BLaER1 (cell line): Measurements from ENCODE around the gene DHRSX.
A peak's percentile ranks its signal among the peaks of the same experiment; 100 is the strongest.
"Not testable (repeated sequence)": the region's sequence is repeated elsewhere in the genome, so short reads cannot be mapped to it uniquely, and the experiment has no call there.

Source experiments
- H3K27ac ChIP-seq: shearing (Covaris generic); formaldehyde crosslinking; 2 replicates; pipeline ENCODE4 v1.8.1; 2022
- H3K27me3 ChIP-seq: shearing (Covaris generic); formaldehyde crosslinking; 2 replicates; pipeline ENCODE4 v1.8.1; 2022
- H3K36me3 ChIP-seq: shearing (Covaris generic); formaldehyde crosslinking; 2 replicates; pipeline ENCODE4 v1.8.1; 2022
- H3K4me1 ChIP-seq: shearing (Covaris generic); formaldehyde crosslinking; 2 replicates; pipeline ENCODE4 v1.8.1; 2022
- H3K4me2 ChIP-seq: shearing (Covaris generic); formaldehyde crosslinking; 2 replicates; pipeline ENCODE4 v1.8.1; 2022
- H3K4me3 ChIP-seq: shearing (Covaris generic); formaldehyde crosslinking; 2 replicates; pipeline ENCODE4 v1.8.1; 2022
- H3K9ac ChIP-seq: shearing (Covaris generic); formaldehyde crosslinking; 2 replicates; pipeline ENCODE4 v1.8.1; 2022
- H3K9me3 ChIP-seq: shearing (Covaris generic); formaldehyde crosslinking; 2 replicates; pipeline ENCODE4 v1.8.1; 2022
- H4K20me1 ChIP-seq: shearing (Covaris generic); formaldehyde crosslinking; 2 replicates; pipeline ENCODE4 v1.8.1; 2022
- Cebpa-rat ChIP-seq: shearing (Covaris generic); IDR thresholded peaks from 2 replicates; pipeline ENCODE4 v1.8.1; 2022

Gene DHRSX

DNA sequence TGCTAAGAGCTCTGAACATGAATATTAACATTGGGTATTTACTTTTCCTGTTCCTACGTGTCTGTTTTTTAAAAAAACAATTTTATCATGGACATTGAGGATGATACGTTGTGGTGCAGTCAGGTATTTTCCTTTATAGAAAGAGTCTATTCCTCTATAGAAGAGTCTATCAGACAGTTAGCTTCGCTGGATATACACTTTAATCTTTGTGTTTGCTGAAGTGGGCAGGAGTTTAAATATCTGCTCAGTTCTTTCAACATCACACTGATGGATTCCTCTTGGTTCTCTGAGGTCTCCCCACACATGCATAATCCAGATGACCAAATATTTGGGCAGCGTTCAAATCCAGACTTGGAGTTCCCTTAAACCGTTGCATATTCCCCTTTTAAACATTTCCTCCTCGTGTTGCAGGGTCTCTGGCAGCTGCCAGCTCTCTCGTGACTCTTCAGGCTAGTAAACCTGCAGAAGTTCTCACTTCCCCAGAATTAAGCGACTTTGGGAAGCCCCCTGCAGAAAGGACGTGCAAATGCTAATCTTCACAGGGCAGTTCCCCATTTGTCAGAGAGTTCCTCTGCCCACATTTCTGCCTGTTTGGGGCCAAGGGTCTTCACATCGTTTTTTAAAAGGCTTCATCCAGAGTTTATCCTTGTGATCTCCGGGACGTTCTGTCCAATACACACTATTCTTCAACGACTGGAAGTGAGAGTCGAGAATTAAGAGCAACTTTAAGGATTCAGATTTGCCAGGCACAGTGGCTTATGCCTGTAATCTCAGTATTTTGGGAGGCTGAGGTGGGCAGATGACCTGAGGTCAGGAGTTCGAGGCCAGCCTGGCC is 20.5 kb upstream of the DHRSX start:
- no peak for TF ChIP-seq Cebpa-rat
- H3K9me3 ChIP-seq: peaks cover 10% of the 10 kb centered on the region
- H4K20me1 ChIP-seq: no peaks in the 10 kb centered on the region
- H3K27ac ChIP-seq: no peak overlapping the region
- H3K4me2 ChIP-seq: peak overlapping the region; percentile 1; the same call in 1 of the 2 replicates
- no peaks in the 10 kb centered on the region for H3K27me3 ChIP-seq
- no peak overlapping the region for H3K9ac ChIP-seq
- H3K4me3 ChIP-seq: no peak overlapping the region
- H3K4me1 ChIP-seq: peaks cover 35% of the 10 kb centered on the region
- no peaks in the 10 kb centered on the region for H3K36me3 ChIP-seq

DNA sequence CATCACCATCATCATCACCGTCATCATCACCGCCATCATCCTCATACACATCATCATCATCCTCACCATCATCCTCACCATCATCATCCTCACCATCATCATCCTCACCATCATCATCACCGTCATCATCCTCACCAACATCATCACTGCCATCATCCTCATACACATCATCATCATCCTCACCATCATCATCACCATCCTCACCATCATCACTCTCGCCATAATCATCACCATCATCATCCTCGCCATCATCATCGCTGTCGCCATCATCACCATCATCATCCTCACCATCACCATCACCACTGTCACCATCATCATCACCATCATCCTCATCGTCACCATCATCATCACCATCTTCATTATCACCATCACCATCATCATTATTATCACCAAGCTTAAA is 19.8 kb upstream of the DHRSX start:
- no peak overlapping the region for H3K4me3 ChIP-seq
- no peak overlapping the region for H3K4me2 ChIP-seq
- H3K36me3 ChIP-seq: no peaks in the 10 kb centered on the region
- peaks cover 5% of the 10 kb centered on the region; the same call in 1 of the 2 replicates for H3K9me3 ChIP-seq
- no peaks in the 10 kb centered on the region for H3K27me3 ChIP-seq
- H3K27ac ChIP-seq: no peak overlapping the region
- H4K20me1 ChIP-seq: no peaks in the 10 kb centered on the region
- H3K9ac ChIP-seq: no peak overlapping the region
- peaks cover 40% of the 10 kb centered on the region for H3K4me1 ChIP-seq
- TF ChIP-seq Cebpa-rat: no peak

DNA sequence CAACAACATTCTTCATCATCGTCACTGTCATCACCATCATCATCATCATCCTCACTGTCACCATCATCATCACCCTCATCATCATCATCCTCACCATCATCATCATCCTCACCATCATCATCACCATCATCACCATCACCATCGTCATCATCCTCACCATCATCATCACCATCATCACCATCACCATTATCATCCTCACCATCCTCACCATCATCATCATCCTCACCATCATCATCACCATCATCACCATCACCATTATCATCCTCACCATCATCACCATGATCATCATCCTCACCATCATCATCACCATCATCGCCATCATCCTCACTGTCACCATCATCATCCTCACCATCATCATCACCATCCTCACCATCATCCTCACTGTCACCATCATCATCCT is 18.9 kb upstream of the DHRSX start:
- not testable (repeated sequence) for H3K27ac ChIP-seq, H4K20me1 ChIP-seq, H3K9me3 ChIP-seq, H3K36me3 ChIP-seq, H3K4me3 ChIP-seq, H3K9ac ChIP-seq, H3K4me2 ChIP-seq, H3K27me3 ChIP-seq
- H3K4me1 ChIP-seq: peaks cover 48% of the 10 kb centered on the region

DNA sequence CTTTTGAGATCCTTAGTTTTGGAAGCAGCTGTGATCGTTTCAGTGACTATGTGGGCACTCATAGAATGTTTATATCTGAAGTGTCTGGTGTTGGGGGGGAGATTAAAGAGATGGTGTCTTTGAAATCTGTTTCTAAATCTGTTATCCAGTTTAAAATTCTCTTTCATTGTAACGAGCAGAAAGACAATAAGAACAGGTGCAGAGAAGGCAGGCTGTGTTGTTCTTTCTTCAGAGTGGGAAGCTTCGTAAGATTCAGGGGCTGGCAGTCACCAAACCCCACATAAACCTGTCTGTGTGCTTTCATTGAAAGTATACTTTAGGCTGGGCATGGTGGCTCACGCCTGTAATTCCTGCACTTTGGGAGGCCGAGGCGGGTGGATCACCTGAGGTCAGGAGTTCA is 16.3 kb upstream of the DHRSX start:
- TF ChIP-seq Cebpa-rat: no peak
- peak overlapping the region; percentile 71 for H3K4me2 ChIP-seq
- peaks cover 64% of the 10 kb centered on the region for H3K4me1 ChIP-seq
- no peaks in the 10 kb centered on the region for H3K9me3 ChIP-seq
- H3K4me3 ChIP-seq: no peak overlapping the region
- no peaks in the 10 kb centered on the region for H3K27me3 ChIP-seq
- 0 out of 2 replicates have a peak overlapping the region, but pooled peaks have one; percentile 25 for H3K9ac ChIP-seq
- no peaks in the 10 kb centered on the region for H3K36me3 ChIP-seq
- peak overlapping the region; percentile 69 for H3K27ac ChIP-seq
- no peaks in the 10 kb centered on the region for H4K20me1 ChIP-seq

DNA sequence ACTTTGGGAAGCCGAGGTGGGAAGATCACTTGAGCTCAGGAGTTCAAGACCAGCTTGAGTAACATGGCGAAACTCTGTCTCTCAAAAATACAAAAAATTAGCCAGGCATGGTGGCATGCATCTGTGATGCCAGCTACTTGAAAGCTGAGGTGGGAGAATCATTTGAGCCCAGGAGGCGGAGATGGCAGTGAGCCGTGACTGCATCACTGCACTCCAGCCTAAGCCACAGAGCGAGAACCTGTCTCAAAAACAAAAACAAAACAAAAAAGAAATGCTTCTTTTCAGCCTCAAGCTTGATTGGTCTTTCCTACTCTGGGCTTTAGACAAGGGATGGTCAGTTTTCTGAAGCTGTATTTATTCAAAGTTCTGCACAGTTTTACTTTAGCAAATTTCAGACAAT is 15.8 kb upstream of the DHRSX start:
- Histone ChIP-seq H3K27me3 (no peaks in the 10 kb centered on the region), H3K4me2 (peak overlapping the region; percentile 71), H4K20me1 (no peaks in the 10 kb centered on the region), H3K4me1 (peaks cover 62% of the 10 kb centered on the region), H3K9me3 (0 out of 2 replicates have a peak, but pooled peaks cover 3% of the 10 kb centered on the region), H3K4me3 (no peak overlapping the region), H3K36me3 (no peaks in the 10 kb centered on the region), H3K9ac (no peak overlapping the region), H3K27ac (peak overlapping the region; percentile 69)
- TF ChIP-seq Cebpa-rat: no peak

DNA sequence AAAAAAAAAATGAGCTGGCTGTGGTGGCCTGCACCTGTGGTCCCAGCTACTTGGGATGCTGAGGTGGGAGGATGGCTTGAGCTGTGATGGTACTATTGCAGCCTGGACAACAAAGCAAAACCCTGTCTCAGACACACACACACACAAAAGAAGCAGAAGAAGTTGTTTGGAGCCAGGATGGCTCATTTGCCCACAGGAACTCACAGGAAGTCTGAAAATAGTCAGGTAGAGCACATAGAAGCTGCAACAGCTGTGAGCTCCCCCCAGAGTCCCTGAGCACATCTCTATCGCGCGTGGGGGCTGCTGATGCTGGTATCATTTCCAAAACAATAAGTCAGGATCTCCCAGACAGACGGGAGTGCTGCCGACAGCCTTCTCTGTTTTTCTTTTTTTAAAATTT is 13.4 kb upstream of the DHRSX start:
- peak overlapping the region; percentile 51; the same call in 1 of the 2 replicates for H3K9ac ChIP-seq
- H3K27ac ChIP-seq: peak overlapping the region; percentile 52; the same call in 1 of the 2 replicates
- no peaks in the 10 kb centered on the region for H3K27me3 ChIP-seq
- H3K4me2 ChIP-seq: peak overlapping the region; percentile 82
- 0 out of 2 replicates have a peak, but pooled peaks cover 6% of the 10 kb centered on the region for H3K9me3 ChIP-seq
- no peaks in the 10 kb centered on the region for H3K36me3 ChIP-seq
- no peaks in the 10 kb centered on the region for H4K20me1 ChIP-seq
- no peak for TF ChIP-seq Cebpa-rat
- peaks cover 54% of the 10 kb centered on the region for H3K4me1 ChIP-seq
- H3K4me3 ChIP-seq: 0 out of 2 replicates have a peak overlapping the region, but pooled peaks have one; percentile 23

DNA sequence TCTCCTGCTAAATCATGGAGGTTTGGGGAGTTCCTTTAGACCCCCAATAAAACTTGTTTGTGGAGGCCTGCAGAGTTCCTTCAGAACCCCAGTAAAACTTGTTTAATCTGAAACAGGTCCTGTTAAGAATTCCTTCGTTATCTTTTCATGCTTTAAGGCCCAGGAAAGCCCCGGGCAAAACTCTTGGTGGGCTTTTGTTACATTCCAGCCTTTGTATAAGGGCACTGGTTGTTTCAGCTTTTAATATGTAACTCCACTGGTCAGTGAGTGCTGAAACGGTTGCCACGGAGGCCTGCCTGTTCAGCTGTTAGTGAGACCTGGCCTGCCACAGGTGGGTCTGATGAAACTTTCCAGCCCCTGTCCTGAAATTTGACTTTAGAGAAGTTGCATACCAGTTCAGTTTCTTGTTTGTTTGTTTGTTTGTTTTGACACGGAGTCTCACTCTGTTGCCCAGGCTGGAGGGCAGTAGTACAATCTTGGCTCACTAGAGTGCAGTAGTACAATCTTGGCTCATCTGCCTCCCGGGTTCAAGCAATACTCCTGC is 12.4 kb upstream of the DHRSX start:
- Histone ChIP-seq H3K36me3 (no peaks in the 10 kb centered on the region), H4K20me1 (no peaks in the 10 kb centered on the region), H3K9me3 (0 out of 2 replicates have a peak, but pooled peaks cover 6% of the 10 kb centered on the region), H3K9ac (no peak overlapping the region), H3K27me3 (no peaks in the 10 kb centered on the region), H3K27ac (peak overlapping the region; percentile 52), H3K4me3 (no peak overlapping the region), H3K4me1 (peaks cover 60% of the 10 kb centered on the region), H3K4me2 (peak overlapping the region; percentile 82)
- TF ChIP-seq Cebpa-rat: no peak

DNA sequence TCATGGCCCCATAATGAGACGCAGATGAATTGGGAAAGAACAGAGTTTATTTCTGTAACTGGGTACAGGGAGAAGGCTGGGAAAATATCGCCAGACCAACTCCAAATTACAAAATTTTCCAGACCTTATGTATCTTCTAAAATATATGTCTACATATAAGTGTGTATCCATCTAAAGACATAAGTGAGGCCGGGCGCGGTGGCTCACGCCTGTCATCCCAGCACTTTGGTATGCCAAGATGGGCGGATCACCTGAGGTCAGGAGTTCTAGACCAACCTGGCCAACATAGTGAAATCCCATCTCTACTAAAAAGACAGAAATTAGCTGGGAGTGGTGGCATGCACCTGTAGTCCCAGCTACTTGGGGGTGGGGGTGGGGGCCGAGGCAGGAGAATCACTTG is 11.7 kb upstream of the DHRSX start:
- TF ChIP-seq Cebpa-rat: no peak
- Histone ChIP-seq H3K4me3 (no peak overlapping the region), H3K9ac (no peak overlapping the region), H3K9me3 (0 out of 2 replicates have a peak, but pooled peaks cover 6% of the 10 kb centered on the region), H3K36me3 (no peaks in the 10 kb centered on the region), H3K4me1 (peaks cover 54% of the 10 kb centered on the region), H3K27ac (no peak overlapping the region), H3K4me2 (no peak overlapping the region), H3K27me3 (no peaks in the 10 kb centered on the region), H4K20me1 (no peaks in the 10 kb centered on the region)

DNA sequence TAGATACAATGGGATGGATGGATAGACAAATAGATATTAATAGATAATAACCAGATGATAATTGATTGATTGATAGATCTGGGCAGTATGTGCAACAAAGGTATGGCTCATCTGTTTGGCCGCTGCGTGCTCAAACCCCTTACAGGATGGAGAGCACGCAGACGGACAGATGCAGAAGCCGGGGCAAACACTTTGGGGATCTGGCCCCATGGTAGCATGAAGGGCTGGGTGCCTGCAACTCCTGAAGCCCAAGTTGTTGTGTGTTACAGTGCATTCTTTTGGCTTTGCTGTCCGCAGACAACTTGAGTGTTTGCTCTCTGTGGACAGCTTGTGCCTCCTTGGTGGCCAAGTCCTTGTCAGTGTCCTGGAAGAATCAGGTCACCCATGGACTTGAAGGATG is 10.6 kb upstream of the DHRSX start:
- no peak for TF ChIP-seq Cebpa-rat
- no peak overlapping the region for H3K27ac ChIP-seq
- H3K4me3 ChIP-seq: no peak overlapping the region
- H3K9ac ChIP-seq: no peak overlapping the region
- H3K27me3 ChIP-seq: no peaks in the 10 kb centered on the region
- peaks cover 42% of the 10 kb centered on the region for H3K4me1 ChIP-seq
- H3K4me2 ChIP-seq: no peak overlapping the region
- H4K20me1 ChIP-seq: no peaks in the 10 kb centered on the region
- H3K36me3 ChIP-seq: no peaks in the 10 kb centered on the region
- H3K9me3 ChIP-seq: 0 out of 2 replicates have a peak, but pooled peaks cover 6% of the 10 kb centered on the region
